Skeletal muscle cell (primary cell): ENCODE measurements around the gene SHLD1.

Source experiments
- DNase-seq: peaks from one replicate; pipeline ENCODE4 v3.0.0-alpha.2; 2010; ENCODE audit warnings: low read depth
- H3K4me3 ChIP-seq: 2 replicates; pipeline ENCODE4 v1.5.1; 2011; ENCODE audit warnings: low read depth, mild to moderate bottlenecking, control low read depth, low read length, moderate library complexity

The SHLD1 gene

GRCh38 chr20:5840411-5841002, 90.3 kb downstream of the SHLD1 start:
- DNase-seq, result no peak
- H3K4me3 ChIP-seq, result no peak overlapping the region

- DNase-seq, result no peak
These were observed 91.3 kb downstream of the SHLD1 start for GRCh38 chr20:5841522-5841921.

GRCh38 chr20:5842465-5842864, 92.3 kb downstream of the SHLD1 start:
- DNase-seq, result no peak

More at GRCh38 chr20:5841522-5841921, 91.3 kb downstream of the SHLD1 start:
- H3K4me3 ChIP-seq, result no peak overlapping the region

GRCh38 chr20:5843054-5843592, 92.9 kb downstream of the SHLD1 start:
- no peak for DNase-seq

More at GRCh38 chr20:5842465-5842864, 92.3 kb downstream of the SHLD1 start:
- H3K4me3 ChIP-seq, result no peak overlapping the region

GRCh38 chr20:5844063-5844681, 94.0 kb downstream of the SHLD1 start:
- no peak for DNase-seq
- H3K4me3 ChIP-seq, result no peak overlapping the region

More at GRCh38 chr20:5843054-5843592, 92.9 kb downstream of the SHLD1 start:
- H3K4me3 ChIP-seq, result no peak overlapping the region

- no peak overlapping the region for H3K4me3 ChIP-seq
- DNase-seq, result no peak
These were observed 95.7 kb downstream of the SHLD1 start for GRCh38 chr20:5845681-5846615.

GRCh38 chr20:5848711-5849505, 98.7 kb downstream of the SHLD1 start:
- no peak for DNase-seq
- H3K4me3 ChIP-seq, result no peak overlapping the region

- DNase-seq, result no peak
These were observed 105.7 kb downstream of the SHLD1 start for GRCh38 chr20:5855939-5856338.

GRCh38 chr20:5859608-5860007, 109.4 kb downstream of the SHLD1 start:
- peak; percentile 61 for DNase-seq
- no peak overlapping the region for H3K4me3 ChIP-seq

More at GRCh38 chr20:5855939-5856338, 105.7 kb downstream of the SHLD1 start:
- no peak overlapping the region for H3K4me3 ChIP-seq

- DNase-seq, result no peak
- no peak overlapping the region for H3K4me3 ChIP-seq
These were observed 112.5 kb downstream of the SHLD1 start for GRCh38 chr20:5862703-5863039.

GRCh38 chr20:5863040-5863833, 113.0 kb downstream of the SHLD1 start:
- H3K4me3 ChIP-seq, result no peak overlapping the region
- DNase-seq, result peak; percentile 57

GRCh38 chr20:5864428-5864827, 114.2 kb downstream of the SHLD1 start:
- DNase-seq, result no peak
- no peak overlapping the region for H3K4me3 ChIP-seq

- H3K4me3 ChIP-seq, result no peak overlapping the region
- no peak for DNase-seq
These were observed 114.8 kb downstream of the SHLD1 start for GRCh38 chr20:5864873-5865587.

- DNase-seq, result no peak
- no peak overlapping the region for H3K4me3 ChIP-seq
These were observed 115.4 kb downstream of the SHLD1 start for GRCh38 chr20:5865604-5866003.

- H3K4me3 ChIP-seq, result no peak overlapping the region
- DNase-seq, result peak; percentile 40
These were observed 120.4 kb downstream of the SHLD1 start for GRCh38 chr20:5870568-5870981.

- DNase-seq, result no peak
- no peak overlapping the region for H3K4me3 ChIP-seq
These were observed 121.5 kb downstream of the SHLD1 start for GRCh38 chr20:5871459-5872410.

- H3K4me3 ChIP-seq, result no peak overlapping the region
- DNase-seq, result no peak
These were observed 126.9 kb downstream of the SHLD1 start for GRCh38 chr20:5877128-5877527.
